H1 (cell line): ENCODE results near the gene RAB9B. TPM values are rescaled to one million over a fixed set of nuclear protein-coding genes. Genes with fewer than 3 reads are reported as not detected.

Experiments used
- CTCF ChIA-PET: fragments of 300-600 bp; sonication (Branson Sonifier 250); formaldehyde crosslinking; loops from one replicate; lab custom pipeline; 2021; ENCODE audit not compliant: partially characterized antibody; lab: Charles Lee
- POLR2A ChIA-PET: fragments of 300-600 bp; sonication (Branson Sonifier 250); formaldehyde crosslinking; loops from one replicate; lab custom pipeline; 2021; ENCODE audit warnings: inconsistent platforms; ENCODE audit not compliant: partially characterized antibody; lab: Charles Lee
- DNase-seq, 2 experiments: peaks; one replicate each; pipeline versions ENCODE4 v3.0.0 to v3.0.0-alpha.2; 2010 to 2022; ENCODE audit warnings: low spot score in 2 of 2, low read depth in 1 of 2, mixed read lengths in 1 of 2
- FAIRE-seq: peaks from 2 replicates; lab custom pipeline; 2011; peaks lifted over from hg19 to GRCh38; lab: Jason Lieb, UNC
- H2AFZ ChIP-seq: 2 replicates; pipeline ENCODE4 v1.8.1; 2012; ENCODE audit warnings: low read length, inconsistent platforms
- H2AK5ac ChIP-seq: 2 replicates; pipeline ENCODE4 v1.6.1; 2013; ENCODE audit warnings: low read depth, low read length
- H2BK120ac ChIP-seq: replicated peaks from 2 replicates; pipeline ENCODE3; 2013; ENCODE audit warnings: low read depth, low read length, inconsistent platforms
- H2BK12ac ChIP-seq: 2 replicates; pipeline ENCODE4 v1.6.1; 2013; ENCODE audit warnings: low read depth, low read length
- H2BK15ac ChIP-seq: 2 replicates; pipeline ENCODE4 v1.6.1; 2013; ENCODE audit warnings: low read length
- H2BK20ac ChIP-seq: 2 replicates; pipeline ENCODE4 v1.6.1; 2013; ENCODE audit warnings: low read length
- H2BK5ac ChIP-seq: 2 replicates; pipeline ENCODE4 v1.6.1; 2013; ENCODE audit warnings: low read depth, low read length
- H3K14ac ChIP-seq: 2 replicates; pipeline ENCODE4 v1.6.1; 2013; ENCODE audit warnings: inconsistent platforms; ENCODE audit not compliant: insufficient read length
- H3K18ac ChIP-seq: 2 replicates; pipeline ENCODE4 v1.6.1; 2013; ENCODE audit warnings: low read length; ENCODE audit errors: extremely low read depth
- H3K23ac ChIP-seq: 2 replicates; pipeline ENCODE4 v1.6.1; 2013; ENCODE audit warnings: inconsistent platforms; ENCODE audit not compliant: insufficient read length
- H3K23me2 ChIP-seq: 2 replicates; pipeline ENCODE4 v1.6.1; 2013; ENCODE audit warnings: low read depth, low read length
- H3K27ac ChIP-seq: 2 replicates; pipeline ENCODE4 v1.6.1; 2011; ENCODE audit warnings: low read depth, low read length, inconsistent platforms
- H3K27me3 ChIP-seq, 4 experiments: replicated peaks in 1 of 4; 1 replicate in 1 of 4; 2 replicates in 3 of 4; pipeline versions ENCODE4 v1.6.1 to v1.8.1; 2011 to 2013; ENCODE audit warnings: low read length in 3 of 4, mild to moderate bottlenecking in 3 of 4, inconsistent platforms in 2 of 4, mixed read lengths in 2 of 4, moderate library complexity in 1 of 4; ENCODE audit not compliant: control insufficient read depth in 3 of 4, insufficient read depth in 3 of 4; ENCODE audit errors: extremely low read depth in 1 of 4
- H3K36me3 ChIP-seq, 4 experiments: 2 replicates each; pipeline versions ENCODE4 v1.6.1 to v1.8.1; 2011 to 2013; ENCODE audit warnings: mild to moderate bottlenecking in 4 of 4, low read length in 3 of 4, moderate library complexity in 2 of 4, control low read depth in 1 of 4, inconsistent platforms in 1 of 4; ENCODE audit not compliant: insufficient read depth in 4 of 4, control insufficient read depth in 2 of 4
- H3K4ac ChIP-seq: replicated peaks from 2 replicates; pipeline ENCODE3; 2013; ENCODE audit warnings: low read length, low read depth, mixed read lengths, inconsistent platforms; ENCODE audit not compliant: insufficient read length
- H3K4me1 ChIP-seq, 4 experiments: replicated peaks in 1 of 4; 1 replicate in 1 of 4; 2 replicates in 3 of 4; pipeline versions ENCODE4 v1.6.1 to v1.8.1; 2011 to 2013; ENCODE audit warnings: low read length in 3 of 4, inconsistent platforms in 2 of 4, mixed read lengths in 1 of 4; ENCODE audit not compliant: insufficient read depth in 4 of 4, control insufficient read depth in 3 of 4
- H3K4me2 ChIP-seq, 2 experiments: 2 replicates each; pipeline versions ENCODE4 v1.6.1 to v1.8.1; 2011 to 2013; ENCODE audit warnings: low read depth in 2 of 2, low read length in 2 of 2, control low read depth in 1 of 2, inconsistent platforms in 1 of 2, mild to moderate bottlenecking in 1 of 2; ENCODE audit not compliant: insufficient read depth in 1 of 2
- H3K4me3 ChIP-seq, 4 experiments: fragments of 200-600, 300-600 bp in 1 of 4; sonication (generic), shearing (Covaris generic), sonication (Bioruptor Twin) in 1 of 4; 2 replicates each; pipeline versions ENCODE4 v1.5.1 to v1.8.1; 2011 to 2016; ENCODE audit warnings: low read length in 4 of 4, low read depth in 3 of 4, control low read depth in 2 of 4, inconsistent platforms in 2 of 4, mild to moderate bottlenecking in 2 of 4, mixed read lengths in 1 of 4, moderate library complexity in 1 of 4; ENCODE audit not compliant: insufficient read depth in 2 of 4; ENCODE audit errors: extremely low read depth in 1 of 4
- H3K56ac ChIP-seq: replicated peaks from 2 replicates; pipeline ENCODE3; 2013; ENCODE audit warnings: low read depth, mild to moderate bottlenecking, mixed read lengths, low read length, inconsistent platforms; ENCODE audit not compliant: insufficient read length
- H3K79me1 ChIP-seq: 2 replicates; pipeline ENCODE4 v1.6.1; 2013; ENCODE audit warnings: low read depth, low read length, control low read depth
- H3K79me2 ChIP-seq, 2 experiments: 2 replicates each; pipeline versions ENCODE4 v1.6.1 to v1.8.1; 2012 to 2013; ENCODE audit warnings: low read length in 2 of 2, mild to moderate bottlenecking in 2 of 2, inconsistent platforms in 1 of 2; ENCODE audit not compliant: insufficient read depth in 2 of 2, control insufficient read depth in 1 of 2
- H3K9ac ChIP-seq, 4 experiments: replicated peaks in 1 of 4; 1 replicate in 1 of 4; 2 replicates in 3 of 4; pipeline versions ENCODE4 v1.6.1 to v1.8.1; 2011 to 2013; ENCODE audit warnings: low read depth in 3 of 4, low read length in 3 of 4, control low read depth in 2 of 4, mild to moderate bottlenecking in 2 of 4, moderate library complexity in 2 of 4, inconsistent platforms in 1 of 4; ENCODE audit errors: extremely low read depth in 1 of 4
- H3K9me3 ChIP-seq, 2 experiments: 2 replicates each; pipeline versions ENCODE4 v1.6.1 to v1.8.1; 2012 to 2013; ENCODE audit warnings: mild to moderate bottlenecking in 2 of 2, moderate library complexity in 2 of 2, control low read depth in 1 of 2, inconsistent platforms in 1 of 2, low read depth in 1 of 2, low read length in 1 of 2, mixed read lengths in 1 of 2; ENCODE audit not compliant: insufficient read depth in 2 of 2
- H4K20me1 ChIP-seq, 2 experiments: replicated peaks in 1 of 2; 2 replicates each; pipeline versions ENCODE3 to v1.8.1; 2011 to 2013; ENCODE audit warnings: inconsistent platforms in 2 of 2, low read length in 2 of 2, mild to moderate bottlenecking in 1 of 2; ENCODE audit not compliant: insufficient read depth in 2 of 2, control insufficient read depth in 1 of 2
- H4K5ac ChIP-seq: 2 replicates; pipeline ENCODE4 v1.6.1; 2013; ENCODE audit warnings: low read length, low read depth, mixed read lengths, inconsistent platforms; ENCODE audit not compliant: insufficient read length
- H4K8ac ChIP-seq: 2 replicates; pipeline ENCODE4 v1.8.0; 2013; ENCODE audit warnings: mild to moderate bottlenecking, moderate library complexity, low read length, inconsistent platforms; ENCODE audit not compliant: insufficient read depth; ENCODE audit errors: extremely low read depth
- H4K91ac ChIP-seq: replicated peaks from 2 replicates; pipeline ENCODE3; 2013; ENCODE audit warnings: low read length, mixed read lengths, inconsistent platforms; ENCODE audit not compliant: insufficient read length
- CTBP2 ChIP-seq: IDR thresholded peaks from 2 replicates; pipeline ENCODE4 v1.7.0; 2011; ENCODE audit warnings: borderline replicate concordance, mild to moderate bottlenecking, moderate library complexity, mixed read lengths, low read length; ENCODE audit not compliant: insufficient read depth, insufficient read length
- CTCF ChIP-seq, 3 experiments: IDR thresholded peaks; 1 replicate in 2 of 3; 2 replicates in 1 of 3; pipeline versions ENCODE4 v1.5.1 to v1.6.1; 2011; ENCODE audit warnings: low read length in 3 of 3, mild to moderate bottlenecking in 3 of 3, inconsistent platforms in 2 of 3, low read depth in 1 of 3, moderate library complexity in 1 of 3; ENCODE audit not compliant: insufficient read depth in 1 of 3; ENCODE audit errors: control extremely low read depth in 1 of 3
- EP300 ChIP-seq, 2 experiments: IDR thresholded peaks; 1 replicate in 1 of 2; 2 replicates in 1 of 2; pipeline ENCODE4 v1.6.1; 2011 to 2012; ENCODE audit warnings: low read depth in 2 of 2, low read length in 2 of 2, mild to moderate bottlenecking in 2 of 2, borderline replicate concordance in 1 of 2, inconsistent platforms in 1 of 2, moderate library complexity in 1 of 2
- KDM1A ChIP-seq: fragments of 200-600, 300-600 bp; sonication (generic); IDR thresholded peaks from 2 replicates; pipeline ENCODE4 v1.7.1; 2016; ENCODE audit warnings: mild to moderate bottlenecking, low read length, borderline replicate concordance
- POU5F1 ChIP-seq: IDR thresholded peaks from 2 replicates; pipeline ENCODE4 v1.6.1; 2011; ENCODE audit warnings: low read depth, mild to moderate bottlenecking, low read length, moderate library complexity
- RAD21 ChIP-seq, 2 experiments: IDR thresholded peaks in 1 of 2; conservative IDR thresholded peaks in 1 of 2; 2 replicates each; pipeline ENCODE4 v1.6.1; 2011; ENCODE audit warnings: low read depth in 2 of 2, low read length in 2 of 2, improper control_type of control experiment in 1 of 2, inconsistent platforms in 1 of 2, mild to moderate bottlenecking in 1 of 2, moderate library complexity in 1 of 2
- SIX5 ChIP-seq: IDR thresholded peaks from 2 replicates; pipeline ENCODE4 v1.6.1; 2011; ENCODE audit warnings: mild to moderate bottlenecking, low read depth, low read length
- SP2 ChIP-seq: IDR thresholded peaks from 2 replicates; pipeline ENCODE4 v1.6.1; 2012; ENCODE audit warnings: mild to moderate bottlenecking, low read length, inconsistent platforms
- WGBS, 2 experiments: shearing (Covaris generic) in 1 of 2; methylation state at CpG; one replicate each; pipeline versions ENCODE4 v1.1.6 to v1.1.7; 2013 to 2015; ENCODE audit warnings: low lambda C conversion rate in 2 of 2, mixed read lengths in 2 of 2, inconsistent platforms in 1 of 2, low coverage in 1 of 2, missing lambda C conversion rate in 1 of 2; ENCODE audit not compliant: insufficient replicate concordance in 2 of 2, insufficient coverage in 1 of 2, insufficient read length in 1 of 2; ENCODE audit errors: extremely low coverage in 1 of 2, missing lambda C conversion rate in 1 of 2; 5-methylcytosine and 5-hydroxymethylcytosine counted together
- polyA plus RNA-seq, 7 experiments: library from polyadenylated mRNA; depleted of rRNA in 3 of 7; stranded (reverse) in 5 of 7; unstranded in 2 of 7; fragments of >200 nt in 5 of 7; fragments of 200-250 nt in 2 of 7; gene quantifications; 1 replicate in 5 of 7; 2 replicates in 1 of 7; 4 replicates in 1 of 7; pipeline versions ENCODE4 v1.2.1 to v1.2.3, GENCODE V29; 2011 to 2013; ENCODE audit warnings: missing spikeins in 2 of 7, mixed read lengths in 2 of 7
- total RNA-seq: library from RNA; stranded (reverse); fragmentation: NEBNext Ultra II Directional; extraction: Animal tissue kit (Norgen Biotek cat#: 25700); gene quantifications from 2 replicates; pipeline ENCODE4 v1.2.1, GENCODE V29; 2021

RAB9B gene
- total and polyA plus RNA-seq, 2 of the 8 experiments (the other 6 are each of a cell fraction or from before 2014, with no cell fraction given), result 0.26 to 0.56 TPM

- H3K56ac ChIP-seq, result no peak overlapping the region
- DNase-seq (no peak), FAIRE-seq (no peak)
- no peak overlapping the region for H2BK20ac ChIP-seq
- peaks cover 0 to 33% (median 8%) of the 10 kb centered on the region in 4 experiments; a peak in 7 of 8 replicates for H3K36me3 ChIP-seq
- H3K4me3 ChIP-seq, result no peak overlapping the region
- no peaks in the 10 kb centered on the region; the same call in 1 of the 2 replicates for H3K79me1 ChIP-seq
- no peak overlapping the region for H3K18ac ChIP-seq
- ChIA-PET CTCF (interaction anchor here (0.7 to 4.1 kb wide), 10 partner anchors 26 to 84 kb away, joined by 3 to 23 read pairs (median 3); partner anchors contain the start of gene TMEM31), POLR2A (interaction anchor here (0.7 to 2.2 kb wide), 6 partner anchors 8 to 66 kb away, joined by 3 to 7 read pairs (median 4); partner anchors contain the start of gene TMEM31)
- no peak overlapping the region for H3K27ac ChIP-seq
- H2BK120ac ChIP-seq, result no peak overlapping the region
- H4K20me1 ChIP-seq, result no peaks in the 10 kb centered on the region
- no peak overlapping the region for H3K9ac ChIP-seq
- H2BK15ac ChIP-seq, result no peak overlapping the region
- H4K5ac ChIP-seq, result no peak overlapping the region
- no peak overlapping the region for H2BK12ac ChIP-seq
- H3K27me3 ChIP-seq, result no peaks in the 10 kb centered on the region
- H3K4me1 ChIP-seq, result no peaks in the 10 kb centered on the region; a peak in 2 of 7 replicates
- no peak overlapping the region for H3K23ac ChIP-seq
- H3K79me2 ChIP-seq, result no peaks in the 10 kb centered on the region
- H3K14ac ChIP-seq, result no peak overlapping the region
- 94% methylated on average over 6 of the region's 6 CpGs; no CpG with 5 or more reads in 1 of the 2 experiments for WGBS, 2 experiments
- no peaks in the 10 kb centered on the region for H3K9me3 ChIP-seq
- H4K91ac ChIP-seq, result no peak overlapping the region
- no peak overlapping the region for H2BK5ac ChIP-seq
- no peak overlapping the region for H3K4ac ChIP-seq
- no peaks in the 10 kb centered on the region for H3K23me2 ChIP-seq
- no peak overlapping the region for H2AFZ ChIP-seq
- no peak overlapping the region for H3K4me2 ChIP-seq
- no peak overlapping the region for H4K8ac ChIP-seq
- no peak overlapping the region for H2AK5ac ChIP-seq
- TF ChIP-seq RAD21 (IDR thresholded peaks at IDR 0.05 in 1 of 2, conservative IDR thresholded peaks at IDR 0.05 in 1 of 2; ENCODE audit: low read depth in 2 of 2, low read length in 2 of 2) (peak; percentile 61 to 67), CTCF (IDR thresholded peaks at IDR 0.05; ENCODE audit: control extremely low read depth in 1 of 3, insufficient read depth in 1 of 3, low read depth in 1 of 3, low read length in 3 of 3) (peak; percentile 9 to 36 (median 29)), SIX5 (no peak), CTBP2 (no peak), KDM1A (no peak), POU5F1 (no peak), EP300 (IDR thresholded peaks at IDR 0.05; ENCODE audit: borderline replicate concordance in 1 of 2, low read depth in 2 of 2, low read length in 2 of 2) (no peak), SP2 (no peak)
These were observed 57.9 kb downstream of the RAB9B start for GRCh38 chrX:103774070-103774642.
